Activated CD4-positive, alpha-beta T cell treated with anti-CD3 and anti-CD28 coated beads for 24 hours (primary cell): ENCODE results near the gene CAB39L.
"Not testable (repeated sequence)": the region's sequence is repeated elsewhere in the genome, so short reads cannot be mapped to it uniquely, and the experiment has no call there.

ENCODE experiments used
- DNase-seq, 2 donors: peaks; one replicate each; pipeline ENCODE4 v3.0.0-alpha.2; 2020; ENCODE audit warnings: low read depth in 2 of 2

The CAB39L gene

GRCh38 chr13:49347650-49348385 is 96.0 kb downstream of the CAB39L start:
- no peak for DNase-seq

GRCh38 chr13:49346460-49346859 is 97.4 kb downstream of the CAB39L start:
- DNase-seq, result no peak

- DNase-seq, result no peak
These were observed 100.1 kb downstream of the CAB39L start for GRCh38 chr13:49343731-49344130.

GRCh38 chr13:49343255-49343654 is 100.6 kb downstream of the CAB39L start:
- no peak for DNase-seq

- no peak for DNase-seq
These were observed 101.4 kb downstream of the CAB39L start for GRCh38 chr13:49342454-49342853.

GRCh38 chr13:49341941-49342340 is 101.9 kb downstream of the CAB39L start:
- DNase-seq, result no peak

GRCh38 chr13:49341517-49341916 is 102.3 kb downstream of the CAB39L start:
- no peak for DNase-seq

- no peak for DNase-seq
These were observed 103.7 kb downstream of the CAB39L start for GRCh38 chr13:49340161-49340560.

GRCh38 chr13:49336655-49337054 is 107.2 kb downstream of the CAB39L start:
- DNase-seq, result no peak

GRCh38 chr13:49330546-49330864 is 113.4 kb downstream of the CAB39L start:
- DNase-seq, result no peak

- no peak for DNase-seq
These were observed 113.9 kb downstream of the CAB39L start for GRCh38 chr13:49329831-49330545.

GRCh38 chr13:49327145-49327544 is 116.7 kb downstream of the CAB39L start:
- DNase-seq, result not testable (repeated sequence)

GRCh38 chr13:49326222-49326917 is 117.5 kb downstream of the CAB39L start:
- no peak for DNase-seq

- DNase-seq, result no peak
These were observed 120.5 kb downstream of the CAB39L start for GRCh38 chr13:49323344-49323743.

- no peak for DNase-seq
These were observed 121.2 kb downstream of the CAB39L start for GRCh38 chr13:49322702-49323101.

- DNase-seq, result no peak
These were observed 122.9 kb downstream of the CAB39L start for GRCh38 chr13:49320975-49321374.

GRCh38 chr13:49319951-49320350 is 123.9 kb downstream of the CAB39L start:
- DNase-seq, result no peak

GRCh38 chr13:49319551-49319950 is 124.3 kb downstream of the CAB39L start:
- no peak for DNase-seq

GRCh38 chr13:49315756-49316482 is 127.9 kb downstream of the CAB39L start:
- DNase-seq, result no peak

GRCh38 chr13:49315036-49315565 is 128.8 kb downstream of the CAB39L start:
- DNase-seq, result no peak

GRCh38 chr13:49314344-49314882 is 129.5 kb downstream of the CAB39L start:
- DNase-seq, result no peak

GRCh38 chr13:49311816-49312215 is 132.0 kb downstream of the CAB39L start:
- DNase-seq, result no peak
